ENCODE data around the gene SLC4A4. TPM values are rescaled to one million over a fixed set of nuclear protein-coding genes. Genes with fewer than 3 reads are reported as not detected.

The SLC4A4 gene
- total RNA-seq, 1 donor from 2014 or later: 3.0 TPM

DNA sequence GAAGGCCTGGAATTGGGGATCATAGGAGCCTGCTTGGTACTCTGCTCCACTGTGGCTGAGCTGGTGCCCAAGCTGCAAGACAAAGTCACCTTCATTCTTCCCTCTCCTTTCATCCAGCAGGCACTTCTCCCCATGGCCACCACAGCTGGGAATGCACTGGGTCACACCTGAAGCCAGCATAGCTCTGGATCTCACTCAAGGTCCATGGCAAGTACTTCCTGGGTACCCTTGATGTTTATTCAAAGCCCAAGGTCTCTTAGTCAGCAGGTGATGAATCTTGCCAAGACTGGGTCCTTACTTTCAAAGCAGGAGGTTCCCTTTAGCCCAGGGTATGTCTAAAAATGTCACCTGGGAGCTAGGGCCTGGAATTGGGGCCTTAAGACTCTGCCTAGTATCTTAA, 4.9 kb upstream of the SLC4A4 start:
- no peak overlapping the region for H2AFZ ChIP-seq (ENCODE audit: low read depth, low read length)
- no peaks in the 10 kb centered on the region for H3K9me3 ChIP-seq (ENCODE audit: insufficient read depth, low read depth, low read length)
- H3K4me1 ChIP-seq (ENCODE audit: insufficient read depth, low read length): peaks cover 1% of the 10 kb centered on the region
- H3K9me3 Mint-ChIP-seq (ENCODE audit: unreplicated experiment): peaks cover 8% of the 10 kb centered on the region
- no peaks in the 10 kb centered on the region for H3K27me3 ChIP-seq (ENCODE audit: insufficient read depth, low read length)
- H3K4me3 ChIP-seq (ENCODE audit: insufficient read depth, low read depth, low read length): no peak overlapping the region
- no peak overlapping the region for H3K4me2 ChIP-seq (ENCODE audit: low read length)
- no peaks in the 10 kb centered on the region for H3K36me3 ChIP-seq (ENCODE audit: insufficient read depth, low read length)
- no peak overlapping the region for H3K4me3 Mint-ChIP-seq (ENCODE audit: unreplicated experiment)
- H3K9ac ChIP-seq (ENCODE audit: low read length): no peak overlapping the region
- H3K36me3 Mint-ChIP-seq (ENCODE audit: low read depth, unreplicated experiment): peaks cover 2% of the 10 kb centered on the region
- peaks cover 1% of the 10 kb centered on the region for H3K27me3 Mint-ChIP-seq (ENCODE audit: low read depth, unreplicated experiment)
- H3K27ac Mint-ChIP-seq (ENCODE audit: unreplicated experiment): no peak overlapping the region
- TF ChIP-seq, protein P1, sequence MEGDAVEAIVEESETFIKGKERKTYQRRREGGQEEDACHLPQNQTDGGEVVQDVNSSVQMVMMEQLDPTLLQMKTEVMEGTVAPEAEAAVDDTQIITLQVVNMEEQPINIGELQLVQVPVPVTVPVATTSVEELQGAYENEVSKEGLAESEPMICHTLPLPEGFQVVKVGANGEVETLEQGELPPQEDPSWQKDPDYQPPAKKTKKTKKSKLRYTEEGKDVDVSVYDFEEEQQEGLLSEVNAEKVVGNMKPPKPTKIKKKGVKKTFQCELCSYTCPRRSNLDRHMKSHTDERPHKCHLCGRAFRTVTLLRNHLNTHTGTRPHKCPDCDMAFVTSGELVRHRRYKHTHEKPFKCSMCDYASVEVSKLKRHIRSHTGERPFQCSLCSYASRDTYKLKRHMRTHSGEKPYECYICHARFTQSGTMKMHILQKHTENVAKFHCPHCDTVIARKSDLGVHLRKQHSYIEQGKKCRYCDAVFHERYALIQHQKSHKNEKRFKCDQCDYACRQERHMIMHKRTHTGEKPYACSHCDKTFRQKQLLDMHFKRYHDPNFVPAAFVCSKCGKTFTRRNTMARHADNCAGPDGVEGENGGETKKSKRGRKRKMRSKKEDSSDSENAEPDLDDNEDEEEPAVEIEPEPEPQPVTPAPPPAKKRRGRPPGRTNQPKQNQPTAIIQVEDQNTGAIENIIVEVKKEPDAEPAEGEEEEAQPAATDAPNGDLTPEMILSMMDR (IDR thresholded peaks at IDR 0.05; ENCODE audit: insufficient read depth, low read depth, low read length): no peak
- no peak for TF ChIP-seq EZH2 (IDR thresholded peaks at IDR 0.05; ENCODE audit: insufficient read depth, low read length)
- DNase-seq (ENCODE audit: low read depth) (no peak), FAIRE-seq (no peak)
- H3K27ac ChIP-seq (ENCODE audit: low read depth, low read length): no peak overlapping the region
- H3K4me1 Mint-ChIP-seq (ENCODE audit: low read depth, unreplicated experiment): peaks cover 6% of the 10 kb centered on the region
- no peaks in the 10 kb centered on the region for H4K20me1 ChIP-seq (ENCODE audit: insufficient read depth, low read length)
- H3K79me2 ChIP-seq (ENCODE audit: insufficient read depth, low read length): no peaks in the 10 kb centered on the region

DNA sequence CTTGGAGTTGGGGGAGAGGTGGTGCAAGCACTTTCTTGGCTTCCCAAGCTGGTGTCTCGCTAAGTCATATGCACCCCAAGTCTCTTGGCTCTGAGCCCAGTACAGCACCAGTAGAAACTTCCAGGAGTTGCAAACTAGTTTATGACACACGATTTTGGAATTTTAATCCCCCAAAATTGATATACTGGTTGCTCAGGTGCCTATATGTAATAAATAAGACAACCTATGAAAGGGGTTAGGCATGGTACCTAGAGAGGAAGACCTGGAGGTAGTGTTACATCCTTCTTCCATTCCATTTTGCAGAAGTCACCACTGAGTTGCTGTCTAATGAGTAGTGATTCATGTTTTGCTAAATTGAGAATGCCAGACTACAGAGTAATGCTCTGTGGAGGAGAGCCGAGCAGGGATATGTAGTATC, 4.3 kb upstream of the SLC4A4 start:
- Mint-ChIP-seq H3K36me3 (ENCODE audit: low read depth, unreplicated experiment) (peaks cover 2% of the 10 kb centered on the region), H3K27me3 (ENCODE audit: low read depth, unreplicated experiment) (peaks cover 1% of the 10 kb centered on the region), H3K9me3 (ENCODE audit: unreplicated experiment) (peaks cover 8% of the 10 kb centered on the region), H3K4me1 (ENCODE audit: low read depth, unreplicated experiment) (peaks cover 8% of the 10 kb centered on the region), H3K4me3 (ENCODE audit: unreplicated experiment) (no peak overlapping the region), H3K27ac (ENCODE audit: unreplicated experiment) (no peak overlapping the region)
- H3K9ac ChIP-seq (ENCODE audit: low read length): no peak overlapping the region
- TF ChIP-seq, protein P1 (IDR thresholded peaks at IDR 0.05; ENCODE audit: insufficient read depth, low read depth, low read length): no peak
- no peak for TF ChIP-seq EZH2 (IDR thresholded peaks at IDR 0.05; ENCODE audit: insufficient read depth, low read length)
- peaks cover 6% of the 10 kb centered on the region for H3K4me1 ChIP-seq (ENCODE audit: insufficient read depth, low read length)
- no peak overlapping the region for H3K4me2 ChIP-seq (ENCODE audit: low read length)
- no peaks in the 10 kb centered on the region for H3K79me2 ChIP-seq (ENCODE audit: insufficient read depth, low read length)
- H3K9me3 ChIP-seq (ENCODE audit: insufficient read depth, low read depth, low read length): no peaks in the 10 kb centered on the region
- no peak overlapping the region for H3K4me3 ChIP-seq (ENCODE audit: insufficient read depth, low read depth, low read length)
- no peaks in the 10 kb centered on the region for H3K36me3 ChIP-seq (ENCODE audit: insufficient read depth, low read length)
- H4K20me1 ChIP-seq (ENCODE audit: insufficient read depth, low read length): no peaks in the 10 kb centered on the region
- no peak overlapping the region for H2AFZ ChIP-seq (ENCODE audit: low read depth, low read length)
- DNase-seq (ENCODE audit: low read depth): peak; percentile 53
- FAIRE-seq: peak; percentile 5
- no peak overlapping the region for H3K27ac ChIP-seq (ENCODE audit: low read depth, low read length)
- no peaks in the 10 kb centered on the region for H3K27me3 ChIP-seq (ENCODE audit: insufficient read depth, low read length)

DNA sequence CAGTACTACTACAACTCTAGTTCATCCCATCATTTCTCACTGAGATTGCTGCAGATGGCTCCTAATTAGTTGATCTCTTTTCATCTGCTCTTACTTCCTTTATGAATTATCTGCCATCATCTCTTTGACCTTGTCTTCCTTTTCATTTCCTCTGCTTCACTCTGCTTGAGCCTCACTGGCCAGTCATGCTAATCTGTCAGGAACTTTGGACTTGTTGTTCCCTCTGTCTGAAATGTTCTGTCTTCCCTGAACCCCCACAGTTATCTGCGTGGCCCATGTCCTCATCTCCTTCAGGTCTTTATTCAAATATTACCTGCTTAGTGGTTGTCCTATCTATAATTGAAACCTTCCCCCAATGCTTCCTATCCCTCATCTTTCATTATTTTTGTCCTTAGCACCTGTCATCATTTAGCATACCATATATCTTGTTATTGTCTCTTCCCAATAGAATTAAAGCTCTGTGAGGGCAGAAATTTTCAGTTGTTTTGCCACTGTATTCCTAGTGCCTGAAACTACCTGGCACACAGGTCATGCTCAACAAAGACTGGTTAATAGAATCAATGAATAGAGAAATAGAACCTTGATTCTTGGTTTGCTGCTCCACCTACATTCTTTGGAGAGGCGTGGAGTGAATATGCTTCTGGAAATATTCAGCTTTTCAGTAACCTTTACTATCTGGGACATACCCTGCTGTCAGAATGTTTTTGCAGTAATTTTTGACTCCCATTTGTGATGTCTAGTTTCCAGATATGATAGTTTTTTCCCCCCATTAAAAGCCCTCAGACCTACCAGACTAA, 5.0 kb downstream of the SLC4A4 start:
- H3K27ac ChIP-seq (ENCODE audit: low read depth, low read length): no peak overlapping the region
- no peak for TF ChIP-seq EZH2 (IDR thresholded peaks at IDR 0.05; ENCODE audit: insufficient read depth, low read length)
- TF ChIP-seq, protein P1 (IDR thresholded peaks at IDR 0.05; ENCODE audit: insufficient read depth, low read depth, low read length): no peak
- H3K4me3 ChIP-seq (ENCODE audit: insufficient read depth, low read depth, low read length): no peak overlapping the region
- no peak overlapping the region for H3K27ac Mint-ChIP-seq (ENCODE audit: unreplicated experiment)
- peaks cover 3% of the 10 kb centered on the region for H3K4me1 Mint-ChIP-seq (ENCODE audit: low read depth, unreplicated experiment)
- H3K27me3 ChIP-seq (ENCODE audit: insufficient read depth, low read length): no peaks in the 10 kb centered on the region
- no peaks in the 10 kb centered on the region for H3K27me3 Mint-ChIP-seq (ENCODE audit: low read depth, unreplicated experiment)
- H2AFZ ChIP-seq (ENCODE audit: low read depth, low read length): no peak overlapping the region
- no peaks in the 10 kb centered on the region for H3K36me3 Mint-ChIP-seq (ENCODE audit: low read depth, unreplicated experiment)
- H3K9me3 Mint-ChIP-seq (ENCODE audit: unreplicated experiment): no peaks in the 10 kb centered on the region
- no peaks in the 10 kb centered on the region for H3K36me3 ChIP-seq (ENCODE audit: insufficient read depth, low read length)
- FAIRE-seq: no peak
- no peaks in the 10 kb centered on the region for H4K20me1 ChIP-seq (ENCODE audit: insufficient read depth, low read length)
- no peaks in the 10 kb centered on the region for H3K9me3 ChIP-seq (ENCODE audit: insufficient read depth, low read depth, low read length)
- DNase-seq (ENCODE audit: low read depth): no peak
- H3K9ac ChIP-seq (ENCODE audit: low read length): no peak overlapping the region
- H3K79me2 ChIP-seq (ENCODE audit: insufficient read depth, low read length): no peaks in the 10 kb centered on the region
- H3K4me2 ChIP-seq (ENCODE audit: low read length): no peak overlapping the region
- H3K4me3 Mint-ChIP-seq (ENCODE audit: unreplicated experiment): no peak overlapping the region
- peaks cover 5% of the 10 kb centered on the region for H3K4me1 ChIP-seq (ENCODE audit: insufficient read depth, low read length)
